GM18507 (cell line): ENCODE data around the gene SFR1.
A peak's percentile ranks its signal among the peaks of the same experiment; 100 is the strongest.

ENCODE experiments used
- DNase-seq: peaks from one replicate; pipeline ENCODE4 v3.0.0; 2011; ENCODE audit warnings: low read depth; ENCODE audit not compliant: insufficient read length; ENCODE audit errors: extremely low spot score
- FAIRE-seq: peaks from 2 replicates; lab custom pipeline; 2011; peaks lifted over from hg19 to GRCh38; lab: Jason Lieb, UNC

The SFR1 gene, protein sequence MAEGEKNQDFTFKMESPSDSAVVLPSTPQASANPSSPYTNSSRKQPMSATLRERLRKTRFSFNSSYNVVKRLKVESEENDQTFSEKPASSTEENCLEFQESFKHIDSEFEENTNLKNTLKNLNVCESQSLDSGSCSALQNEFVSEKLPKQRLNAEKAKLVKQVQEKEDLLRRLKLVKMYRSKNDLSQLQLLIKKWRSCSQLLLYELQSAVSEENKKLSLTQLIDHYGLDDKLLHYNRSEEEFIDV

DNA sequence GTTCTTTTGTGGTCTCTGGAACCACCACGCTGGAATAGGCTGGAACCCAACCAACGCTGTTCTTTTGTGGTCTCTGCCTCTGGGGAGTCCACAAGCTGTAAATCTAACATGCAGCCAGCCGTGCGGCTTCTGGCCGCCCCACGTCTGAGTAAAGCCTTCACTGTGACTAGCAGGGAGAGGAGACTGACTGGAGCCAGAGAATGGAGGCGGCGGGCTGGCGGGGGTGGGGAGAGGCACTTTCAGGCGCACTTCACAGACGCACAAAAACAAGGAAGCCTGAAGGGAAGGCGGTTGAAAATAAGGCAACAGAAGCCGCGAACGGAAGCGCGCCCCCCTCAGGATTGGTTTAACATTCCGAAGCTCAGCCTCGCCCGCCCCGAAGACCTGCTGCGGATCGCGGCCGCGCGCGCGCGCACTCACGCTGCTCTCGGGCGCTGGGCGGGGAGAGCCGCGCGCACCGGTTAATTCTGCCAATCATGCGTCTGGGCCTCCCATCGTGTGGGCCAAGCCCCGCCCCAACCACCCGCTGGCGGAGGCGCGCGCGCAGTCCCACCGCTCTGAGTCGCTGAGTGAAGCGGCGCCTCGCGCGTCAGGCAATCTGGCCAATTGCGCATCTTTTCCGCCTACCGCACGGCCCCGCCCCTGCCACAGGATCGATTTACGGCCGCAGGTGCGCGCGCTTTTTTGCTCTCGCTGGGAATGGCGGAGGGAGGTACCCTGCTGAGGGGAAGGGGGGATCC, at the start of gene SFR1:
TSS of gene SFR1 (plus strand) at position 687 of the 740 bp plus-strand sequence. CDS start at position 700, 13 bp downstream.
- FAIRE-seq: peak; percentile 99

DNA sequence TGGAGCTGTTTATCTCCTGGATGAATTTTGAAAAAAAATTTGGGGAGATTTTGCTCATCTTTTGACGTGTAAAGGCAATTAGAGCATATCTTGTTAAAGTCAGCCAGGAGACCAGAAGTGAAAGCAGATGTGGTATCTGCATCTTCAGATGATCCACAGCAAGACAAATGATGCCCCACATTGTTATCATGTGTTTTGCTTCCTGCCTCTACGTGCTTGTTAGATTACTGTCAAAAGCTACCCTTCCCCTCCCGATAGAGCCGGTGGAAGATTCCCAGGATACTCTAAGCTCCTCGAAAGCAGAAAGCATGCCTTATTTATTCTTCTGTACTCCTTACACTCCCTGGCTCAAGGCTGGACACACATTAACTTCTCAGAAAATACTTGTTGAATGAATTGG, 49.2 kb upstream of the SFR1 start:
- DNase-seq: no peak
- FAIRE-seq: no peak

More for the DNA sequence above, at the start of gene SFR1:
- DNase-seq: peak; percentile 83

DNA sequence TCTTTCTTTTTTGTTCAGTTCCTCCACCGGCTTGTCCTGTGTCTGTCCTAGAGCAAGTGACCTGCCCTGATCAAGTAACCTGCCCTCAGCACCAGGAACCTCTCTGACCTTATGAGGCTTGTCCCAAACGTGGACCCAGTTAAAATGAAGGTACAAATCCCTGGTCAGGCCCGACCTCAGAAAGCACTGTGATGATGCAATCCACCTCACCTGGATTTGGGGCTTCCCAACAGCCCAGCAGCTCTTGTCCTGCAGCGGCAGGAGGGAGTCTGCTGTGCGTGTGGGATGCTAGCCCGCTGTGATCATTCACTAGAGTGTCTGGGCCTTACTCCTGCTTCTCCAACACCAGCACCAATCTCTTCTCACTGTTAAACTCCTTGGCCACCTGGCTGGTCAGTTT, 47.5 kb upstream of the SFR1 start:
- FAIRE-seq (no peak), DNase-seq (no peak)

DNA sequence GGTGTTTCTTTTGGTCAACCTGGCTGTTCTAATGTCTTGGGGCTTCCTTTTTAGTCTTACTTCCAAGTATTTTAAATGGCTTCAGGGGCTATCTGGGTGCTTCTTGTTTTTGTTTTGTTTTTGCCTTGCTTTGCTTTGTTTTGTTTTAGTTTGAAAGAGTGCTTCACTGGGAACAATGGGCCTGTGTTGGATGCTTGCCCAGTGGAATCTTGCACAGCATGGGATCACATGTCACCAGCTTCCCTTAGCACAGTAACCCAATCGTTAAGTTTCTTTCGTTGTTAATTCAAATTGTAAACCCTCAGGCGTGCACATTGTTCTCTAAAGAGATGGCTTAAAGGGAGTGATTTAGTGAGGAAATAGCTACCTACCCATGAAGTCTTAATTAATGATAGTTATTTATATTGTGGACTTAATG, 45.2 kb upstream of the SFR1 start:
- DNase-seq (no peak), FAIRE-seq (no peak)

DNA sequence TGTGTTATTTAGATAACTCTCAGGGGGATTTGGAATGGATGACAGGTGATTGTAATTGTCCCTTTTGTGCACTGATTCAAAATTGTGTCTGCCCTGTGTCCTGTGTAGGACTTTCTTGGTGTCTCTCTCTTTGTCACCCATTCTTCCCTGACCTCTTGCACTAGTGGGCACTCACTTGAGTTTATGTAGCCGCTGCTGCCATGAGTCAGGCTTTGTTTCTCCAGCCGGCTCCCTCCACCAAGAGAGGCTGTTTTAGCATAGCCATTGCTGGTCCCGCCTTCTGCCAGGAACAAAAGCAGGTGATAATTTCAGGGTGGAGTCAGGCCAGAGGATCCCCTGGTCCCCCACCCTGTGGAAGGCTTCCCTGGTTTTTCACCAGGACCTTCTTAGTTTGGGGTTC, 44.7 kb upstream of the SFR1 start:
- FAIRE-seq (no peak), DNase-seq (no peak)

DNA sequence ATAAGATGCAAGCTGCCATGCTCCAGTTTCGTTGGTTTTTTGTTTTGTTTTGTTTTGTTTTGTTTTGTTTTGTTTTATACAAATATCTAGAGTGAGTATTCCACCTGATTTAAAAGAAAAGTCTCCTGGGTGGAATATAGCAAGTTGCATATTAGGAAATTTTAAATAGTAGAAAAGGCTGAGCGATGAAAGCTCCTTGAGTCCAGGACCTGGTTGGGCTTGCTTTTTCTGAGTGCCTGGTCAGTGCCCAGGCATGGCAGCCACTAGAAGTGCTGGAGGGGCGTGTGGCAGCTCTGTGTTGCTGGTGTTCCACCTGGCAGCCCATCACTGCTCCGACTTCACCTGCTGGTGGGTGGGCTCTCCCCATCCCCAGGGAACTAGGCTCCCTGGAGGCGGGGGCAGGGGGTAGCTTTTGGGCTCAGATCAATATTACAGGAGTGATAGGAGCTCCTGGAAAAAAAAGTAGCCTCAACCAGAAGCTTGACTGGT, 44.3 kb upstream of the SFR1 start:
- FAIRE-seq (no peak), DNase-seq (no peak)

DNA sequence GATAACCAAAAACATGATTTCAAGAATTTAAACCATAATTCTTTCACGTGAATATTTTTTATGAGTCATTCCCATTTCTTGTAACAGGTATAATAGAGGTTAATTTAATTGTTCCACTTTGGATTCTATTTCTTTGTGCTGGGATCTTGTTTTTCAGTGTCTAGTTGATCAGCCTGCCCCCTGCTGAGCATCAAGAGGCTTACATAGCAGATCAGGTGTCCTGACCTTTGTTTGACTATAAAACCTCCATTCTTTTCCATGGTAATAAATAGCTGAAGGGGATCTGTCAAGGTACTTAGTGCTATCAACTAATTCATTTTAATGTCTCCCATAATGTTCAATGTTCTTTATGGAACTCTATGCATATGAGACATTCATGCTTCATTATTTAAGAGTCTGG, 41.2 kb upstream of the SFR1 start:
- FAIRE-seq: no peak
- no peak for DNase-seq

DNA sequence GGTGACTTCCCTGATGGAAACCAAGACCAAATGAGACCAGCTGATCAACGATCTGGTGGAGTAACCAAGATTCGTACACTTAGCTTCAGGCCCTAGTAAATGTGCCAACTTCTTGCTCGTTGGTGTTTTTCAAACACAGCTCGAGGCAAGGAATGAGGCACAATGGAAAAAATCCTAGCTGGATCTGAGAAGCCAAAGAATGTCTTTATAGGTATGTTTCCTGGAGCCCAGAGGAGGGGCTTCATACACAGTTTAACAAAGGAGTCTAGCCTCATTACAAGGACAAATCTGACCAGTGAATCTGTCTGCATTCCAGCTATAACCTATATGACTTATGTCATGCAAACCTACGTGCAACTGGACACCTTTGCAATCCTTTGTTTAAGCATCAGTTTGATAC, 40.0 kb upstream of the SFR1 start:
- FAIRE-seq (no peak), DNase-seq (no peak)

DNA sequence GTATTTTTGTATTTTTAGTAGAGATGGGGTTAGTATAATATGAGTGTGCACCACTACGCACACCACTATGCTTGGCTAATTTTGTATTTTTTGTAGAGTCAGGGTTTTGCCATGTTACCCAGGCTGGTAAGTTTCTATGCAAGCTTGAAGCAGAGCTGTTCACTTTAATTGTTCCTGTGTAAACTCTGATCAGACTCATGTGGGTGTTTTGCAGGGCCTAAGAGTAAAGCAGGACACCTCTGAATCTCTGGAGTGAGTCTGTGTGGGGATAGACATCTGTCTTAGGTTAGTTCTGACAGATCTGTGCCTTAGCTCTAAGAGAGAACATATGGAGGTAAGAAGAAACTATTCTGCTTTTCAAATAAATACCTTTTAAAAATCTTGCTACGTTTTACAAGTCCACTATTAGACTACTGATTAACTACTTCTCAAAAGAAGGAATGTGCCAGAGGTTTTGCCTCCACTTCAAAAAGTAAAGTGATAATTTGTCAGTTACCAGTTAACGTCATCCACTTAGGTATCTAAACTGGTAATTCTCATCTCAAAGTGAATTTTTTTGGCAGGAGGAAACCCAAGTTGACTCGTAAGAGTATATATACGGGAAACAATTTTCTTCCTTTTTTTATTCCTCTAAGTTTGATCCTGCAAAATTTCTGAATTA, 37.4 kb upstream of the SFR1 start:
- no peak for DNase-seq
- FAIRE-seq: no peak

DNA sequence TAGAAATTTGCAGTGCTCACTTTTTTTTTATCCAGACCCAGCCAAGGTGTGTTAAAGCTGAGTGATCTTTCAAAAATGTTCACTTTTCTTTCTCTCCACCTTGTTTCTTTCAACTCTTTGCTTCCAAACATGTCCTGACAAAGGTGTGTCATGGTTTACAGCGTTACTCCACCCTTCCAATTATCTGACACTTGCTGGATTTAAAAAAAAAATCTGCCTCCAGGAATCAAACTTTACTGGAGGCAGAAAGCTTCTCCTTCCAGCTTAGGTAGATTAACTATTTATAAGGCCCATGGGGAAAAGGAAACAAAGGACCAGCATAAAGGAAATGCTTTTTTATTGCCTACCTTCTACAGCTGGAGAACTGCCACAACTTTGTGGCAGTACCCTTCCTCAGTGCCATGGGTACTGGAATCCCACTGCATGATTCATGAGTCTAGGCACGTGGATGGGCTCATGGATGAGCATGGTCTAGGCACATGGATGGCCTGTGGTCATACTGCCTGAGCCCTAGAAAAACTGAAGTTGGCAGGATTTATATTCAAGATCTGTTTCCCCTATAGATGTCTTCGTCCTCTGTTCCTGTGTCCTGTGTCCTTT, 36.1 kb upstream of the SFR1 start, which contains the start of gene COL17A1:
TSS of gene COL17A1 (minus strand) at position 80 of the 600 bp plus-strand sequence. CDS start 5,207 bp downstream, outside the sequence.
- DNase-seq: no peak
- FAIRE-seq: no peak

DNA sequence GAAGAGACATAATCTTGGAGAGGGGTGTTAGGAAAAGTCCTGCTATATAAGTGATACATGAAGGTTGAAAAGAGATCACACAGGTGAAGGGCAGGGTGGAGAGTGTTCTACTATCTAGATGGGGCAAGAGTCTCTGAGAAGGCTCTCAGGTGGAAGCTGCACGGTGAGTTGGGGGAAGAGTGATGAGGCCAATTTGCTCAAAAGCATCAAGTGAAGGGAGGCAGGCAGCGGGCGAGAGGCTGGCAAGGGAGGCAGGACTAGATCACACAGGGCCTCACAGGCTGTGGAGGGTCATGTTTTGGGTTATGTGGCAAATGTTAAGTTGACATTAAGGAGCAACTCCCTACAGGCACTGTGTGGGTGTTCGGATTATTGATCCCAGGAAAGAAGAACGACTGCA, 33.7 kb upstream of the SFR1 start:
- FAIRE-seq (no peak), DNase-seq (no peak)

DNA sequence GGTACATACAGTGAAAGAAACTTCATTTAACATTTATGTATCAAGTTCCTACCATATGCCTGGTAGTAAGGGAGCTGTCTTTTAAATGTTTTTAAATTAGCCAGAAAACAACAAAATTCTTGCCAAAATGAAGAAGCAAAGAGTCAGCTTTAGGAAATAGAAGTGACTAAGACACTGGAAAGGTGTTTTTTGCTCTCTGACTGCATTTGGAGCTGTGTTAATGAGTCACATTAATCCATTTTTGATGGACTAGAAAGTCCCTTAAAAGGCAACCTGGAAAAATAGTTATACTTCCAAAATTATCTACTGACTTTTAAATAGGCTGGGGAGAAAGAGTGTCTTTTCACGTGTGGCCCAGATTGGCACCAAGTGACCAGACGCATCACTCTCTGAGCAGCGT, 32.4 kb upstream of the SFR1 start:
- FAIRE-seq (no peak), DNase-seq (no peak)

DNA sequence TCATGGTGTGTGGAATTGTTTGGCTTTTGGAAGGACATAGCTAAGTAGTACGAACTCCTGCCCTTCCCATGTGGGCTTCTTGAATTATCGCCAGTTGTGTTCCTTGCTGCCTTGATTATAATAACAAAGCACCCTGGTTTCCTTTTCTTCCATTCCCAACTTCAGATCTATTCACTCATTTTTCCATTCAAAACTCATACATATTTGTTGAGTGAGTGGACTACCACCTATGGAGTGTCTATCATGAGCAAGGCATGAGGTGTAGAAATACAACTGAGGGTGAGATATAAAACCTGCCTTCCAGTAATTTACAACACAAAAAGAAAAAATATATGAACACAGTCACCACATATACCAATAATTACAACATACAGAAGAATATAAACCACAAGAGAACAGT, 31.4 kb upstream of the SFR1 start:
- FAIRE-seq (no peak), DNase-seq (no peak)

DNA sequence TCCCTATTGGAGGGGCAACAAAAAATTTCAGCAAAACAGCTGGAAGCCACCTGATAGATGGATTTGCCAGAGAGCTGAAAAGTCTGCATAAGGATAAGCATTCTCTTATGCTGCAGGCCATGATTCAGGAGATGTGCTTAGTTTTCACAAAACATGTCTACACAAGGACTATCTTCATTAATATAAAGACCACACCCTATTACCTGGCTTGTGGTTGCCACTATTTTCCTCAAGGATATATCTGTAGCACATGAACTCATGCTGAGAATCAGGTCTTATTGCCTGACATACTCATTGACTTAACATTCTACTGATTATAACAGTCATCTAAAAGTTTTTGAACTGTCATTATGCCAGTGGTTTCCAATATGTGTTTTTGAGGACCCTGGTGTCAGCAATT, 29.2 kb upstream of the SFR1 start:
- DNase-seq (no peak), FAIRE-seq (no peak)

DNA sequence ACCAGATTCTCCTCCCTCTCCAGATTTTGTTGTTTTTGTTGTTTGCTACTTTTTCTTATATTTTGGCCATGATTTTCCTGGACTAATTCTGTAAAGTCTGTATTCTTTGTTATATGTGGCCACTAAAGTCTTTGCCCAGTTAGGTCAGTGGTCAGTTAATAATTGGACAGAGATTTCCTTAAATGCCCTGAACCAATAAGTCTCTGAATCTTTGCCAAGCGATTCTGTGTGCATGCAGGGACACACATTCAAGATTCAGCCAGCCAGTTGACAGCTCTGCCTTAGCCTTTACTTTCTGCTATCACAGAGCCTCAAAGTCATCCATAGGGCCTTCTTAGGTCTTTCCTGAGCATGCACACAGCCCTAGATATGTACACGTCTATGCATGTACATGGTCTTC, 25.3 kb upstream of the SFR1 start:
- no peak for FAIRE-seq
- no peak for DNase-seq

DNA sequence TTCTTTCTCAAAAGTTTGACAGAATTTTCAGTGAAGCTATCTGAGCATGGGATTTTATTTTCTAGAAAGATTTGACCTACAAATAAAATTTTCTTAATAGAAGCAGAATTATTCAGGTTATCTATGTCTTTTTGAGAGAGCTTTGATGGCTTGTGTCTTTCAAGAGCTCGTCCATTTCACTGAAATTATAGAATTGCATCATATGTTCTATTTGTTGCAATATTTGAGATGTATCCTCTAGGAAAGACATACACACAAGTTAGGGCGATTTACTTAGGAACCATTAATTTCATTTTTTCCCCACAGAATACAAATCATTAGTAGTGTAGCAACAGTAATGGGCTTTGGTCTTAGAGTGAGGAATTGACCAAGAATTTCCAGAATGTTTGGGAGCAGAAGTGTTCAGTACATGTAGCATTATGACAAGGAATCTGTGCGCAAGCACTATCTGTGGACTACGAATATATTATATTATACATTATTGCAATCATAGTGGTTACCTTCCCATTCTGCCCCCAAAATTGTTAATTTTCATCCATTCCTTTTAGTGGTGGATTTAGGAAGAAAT, 23.5 kb upstream of the SFR1 start:
- FAIRE-seq (no peak), DNase-seq (no peak)

DNA sequence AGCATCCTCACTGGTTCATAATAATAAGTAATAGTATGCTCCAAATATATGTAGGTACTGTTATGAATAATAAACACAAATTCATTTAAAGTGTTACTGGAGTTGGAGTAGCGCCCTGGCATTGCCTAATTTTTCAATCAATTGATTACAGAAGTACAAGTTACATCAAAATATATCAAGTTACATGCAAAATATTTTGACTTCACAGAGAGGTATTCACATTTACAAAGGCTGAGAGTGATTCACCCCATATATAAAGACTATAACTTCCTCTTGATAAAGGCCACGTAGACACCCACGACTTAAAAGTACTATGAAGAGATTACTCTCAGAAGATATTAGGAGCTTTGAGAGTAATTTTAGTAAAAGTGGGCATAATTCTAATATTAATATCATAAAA, 22.7 kb upstream of the SFR1 start:
- no peak for FAIRE-seq

DNA sequence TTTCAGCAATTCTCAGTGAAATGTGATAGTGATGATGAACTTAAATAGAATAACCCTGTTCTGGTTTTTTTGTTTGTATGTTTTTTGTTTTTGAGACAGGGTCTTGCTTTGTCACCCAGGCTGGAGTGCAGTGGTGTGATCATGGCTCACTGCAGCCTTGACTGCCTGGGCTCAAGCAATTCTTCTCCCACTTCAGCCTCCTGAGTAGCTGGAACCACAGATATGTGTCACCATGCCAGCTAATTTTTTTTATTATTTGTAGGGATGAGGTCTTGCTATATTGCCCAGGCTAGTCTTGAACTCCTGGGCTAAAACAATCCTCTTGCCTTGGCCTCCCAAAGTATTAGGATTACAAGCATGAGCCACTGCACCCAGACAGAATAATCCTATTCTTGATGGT, 22.0 kb upstream of the SFR1 start:
- FAIRE-seq: no peak
- DNase-seq: no peak

More for the DNA sequence above, 22.7 kb upstream of the SFR1 start:
- DNase-seq: no peak

DNA sequence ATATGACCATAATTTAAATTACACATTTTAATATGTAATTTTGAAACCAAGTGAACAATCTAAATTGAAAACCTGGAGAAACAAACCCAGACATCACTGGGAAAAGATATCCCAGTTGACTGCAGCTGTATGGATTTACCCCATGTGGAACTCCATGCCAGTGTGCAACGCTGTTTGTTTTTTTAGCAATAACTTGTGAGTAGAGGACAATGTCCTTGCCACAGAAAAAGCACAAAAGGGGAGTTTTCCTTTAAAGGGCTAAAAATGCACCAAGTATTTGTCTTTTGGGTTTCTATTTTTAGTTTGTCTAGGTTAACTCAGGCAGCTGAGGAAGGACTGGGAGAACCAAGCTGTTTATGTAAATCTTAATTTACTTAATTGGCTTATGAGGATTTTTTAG, 21.2 kb upstream of the SFR1 start:
- no peak for FAIRE-seq

DNA sequence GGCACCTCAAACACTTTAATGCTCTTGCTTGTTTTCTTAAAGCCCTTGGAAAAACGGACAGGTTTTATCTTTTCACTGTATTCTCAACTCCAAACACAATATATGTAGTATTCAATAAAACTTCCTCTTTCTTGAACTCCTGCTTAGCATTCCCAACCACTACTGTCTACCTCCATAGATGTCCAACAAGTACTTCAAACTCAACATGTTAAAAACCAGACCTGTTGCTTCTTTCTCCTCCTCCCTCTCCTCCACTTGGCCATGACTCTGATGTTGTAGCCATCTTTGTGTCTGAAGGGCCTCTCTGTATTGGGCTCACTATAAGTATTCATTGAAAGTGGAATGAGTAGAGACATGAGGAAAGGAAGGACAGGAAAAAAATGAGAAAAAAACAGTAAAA, 20.1 kb upstream of the SFR1 start:
- DNase-seq (no peak), FAIRE-seq (no peak)

More for the DNA sequence above, 21.2 kb upstream of the SFR1 start:
- DNase-seq: no peak
